H1 (cell line): ENCODE data around the gene NKG7. TPM values are rescaled to one million over a fixed set of nuclear protein-coding genes. Genes with fewer than 3 reads are reported as not detected.

Experiments
- ASH2L ChIP-seq: fragments of 200-600, 300-600 bp; sonication (generic); IDR thresholded peaks from one replicate; pipeline ENCODE4 v1.7.1; 2017; ENCODE audit warnings: low read length
- ATF3 ChIP-seq: IDR thresholded peaks from 2 replicates; pipeline ENCODE4 v1.6.1; 2011; ENCODE audit warnings: low read depth, mild to moderate bottlenecking, low read length; ENCODE audit not compliant: insufficient read depth
- BCL11A ChIP-seq, 2 experiments: IDR thresholded peaks; one replicate each; pipeline ENCODE4 v1.6.1; 2011; ENCODE audit warnings: low read depth in 2 of 2, low read length in 2 of 2, mild to moderate bottlenecking in 2 of 2
- CBX8 ChIP-seq: fragments of 300-800, 300-1000 bp; sonication (generic); IDR thresholded peaks from 2 replicates; pipeline ENCODE4 v1.7.1; 2016; ENCODE audit warnings: low read depth, low read length, borderline replicate concordance
- EGR1 ChIP-seq: IDR thresholded peaks from 2 replicates; pipeline ENCODE4 v1.6.1; 2011; ENCODE audit warnings: low read depth, low read length, borderline replicate concordance
- GTF2F1 ChIP-seq: IDR thresholded peaks from 2 replicates; pipeline ENCODE4 v1.6.1; 2012; ENCODE audit warnings: low read depth, low read length, improper control_type of control experiment, borderline replicate concordance
- JUN ChIP-seq: IDR thresholded peaks from 2 replicates; pipeline ENCODE4 v1.6.1; 2011; ENCODE audit warnings: low read depth, mild to moderate bottlenecking, improper control_type of control experiment, low read length
- MAX ChIP-seq: IDR thresholded peaks from 2 replicates; pipeline ENCODE4 v1.6.1; 2012; ENCODE audit warnings: inconsistent platforms
- NANOG ChIP-seq: IDR thresholded peaks from 2 replicates; pipeline ENCODE4 v1.6.1; 2011; ENCODE audit warnings: low read length, low read depth, mild to moderate bottlenecking, inconsistent platforms; ENCODE audit not compliant: insufficient read depth, poor library complexity, severe bottlenecking
- PHF8 ChIP-seq: fragments of 200-600 bp; sonication (generic); conservative IDR thresholded peaks from 2 replicates; pipeline ENCODE4 v1.7.1; 2012; ENCODE audit warnings: low read depth, mild to moderate bottlenecking, inconsistent platforms, low read length, moderate library complexity
- POLR2A ChIP-seq, 2 experiments: IDR thresholded peaks; 1 replicate in 1 of 2; 2 replicates in 1 of 2; pipeline ENCODE4 v1.6.1; 2011; ENCODE audit warnings: low read depth in 2 of 2, low read length in 2 of 2, mild to moderate bottlenecking in 2 of 2; ENCODE audit errors: control extremely low read depth in 1 of 2
- RNF2 ChIP-seq: fragments of 200-900, 300-1000 bp; sonication (generic); IDR thresholded peaks from 2 replicates; pipeline ENCODE4 v1.7.1; 2016; ENCODE audit warnings: borderline replicate concordance, low read depth, mild to moderate bottlenecking, antibody characterized with exemption, low read length; ENCODE audit not compliant: poor library complexity, severe bottlenecking; ENCODE audit errors: missing control alignments
- SAP30 ChIP-seq: fragments of 300-600 bp; sonication (generic); IDR thresholded peaks from 2 replicates; pipeline ENCODE4 v1.7.1; 2012; ENCODE audit warnings: low read length, moderate library complexity, mild to moderate bottlenecking, inconsistent platforms; ENCODE audit not compliant: insufficient read depth, insufficient replicate concordance
- SIN3A ChIP-seq, 2 experiments: IDR thresholded peaks in 1 of 2; conservative IDR thresholded peaks in 1 of 2; 2 replicates each; pipeline ENCODE4 v1.6.1; 2011 to 2012; ENCODE audit warnings: low read length in 2 of 2, improper control_type of control experiment in 1 of 2, low read depth in 1 of 2, mild to moderate bottlenecking in 1 of 2
- SUZ12 ChIP-seq: fragments of 200-600 bp; sonication (generic); IDR thresholded peaks from 2 replicates; pipeline ENCODE4 v1.6.1; 2012; ENCODE audit warnings: mild to moderate bottlenecking, inconsistent platforms, low read length, moderate library complexity, mixed read lengths
- TAF1 ChIP-seq: IDR thresholded peaks from 2 replicates; pipeline ENCODE4 v1.6.1; 2011; ENCODE audit warnings: mild to moderate bottlenecking, low read depth, low read length
- TBP ChIP-seq: IDR thresholded peaks from 2 replicates; pipeline ENCODE4 v1.6.1; 2011; ENCODE audit warnings: low read depth, low read length, improper control_type of control experiment
- TCF12 ChIP-seq: IDR thresholded peaks from 2 replicates; pipeline ENCODE4 v1.6.1; 2011; ENCODE audit warnings: low read depth, mild to moderate bottlenecking, low read length
- TEAD4 ChIP-seq: IDR thresholded peaks from 2 replicates; pipeline ENCODE4 v1.6.1; 2012; ENCODE audit warnings: low read depth, low read length, inconsistent platforms, mixed read lengths
- YY1 ChIP-seq: IDR thresholded peaks from 2 replicates; pipeline ENCODE4 v1.6.1; 2011; ENCODE audit warnings: low read depth, mild to moderate bottlenecking, low read length
- ZNF274 ChIP-seq: IDR thresholded peaks from 2 replicates; pipeline ENCODE4 v1.7.0; 2012; ENCODE audit warnings: low read length, borderline replicate concordance; ENCODE audit errors: extremely low read depth
- polyA plus RNA-seq, 7 experiments: library from polyadenylated mRNA; depleted of rRNA in 3 of 7; stranded (reverse) in 5 of 7; unstranded in 2 of 7; fragments of >200 nt in 5 of 7; fragments of 200-250 nt in 2 of 7; gene quantifications; 1 replicate in 5 of 7; 2 replicates in 1 of 7; 4 replicates in 1 of 7; pipeline versions ENCODE4 v1.2.1 to v1.2.3, GENCODE V29; 2011 to 2013; ENCODE audit warnings: missing spikeins in 2 of 7, mixed read lengths in 2 of 7
- total RNA-seq: library from RNA; stranded (reverse); fragmentation: NEBNext Ultra II Directional; extraction: Animal tissue kit (Norgen Biotek cat#: 25700); gene quantifications from 2 replicates; pipeline ENCODE4 v1.2.1, GENCODE V29; 2021
- TF ChIP-seq, protein P1 (sequence below): IDR thresholded peaks from 2 replicates; pipeline ENCODE4 v1.6.1; 2011; ENCODE audit warnings: low read length, improper control_type of control experiment

The NKG7 gene
- total and polyA plus RNA-seq, 2 of the 8 experiments (the other 6 are each of a cell fraction or from before 2014, with no cell fraction given), result not detected

- TF ChIP-seq RNF2 (no peak), TAF1 (0 out of 2 replicates have a peak, but pooled peaks have one; percentile 9), SUZ12 (no peak), TEAD4 (no peak), PHF8 (peak; percentile 65), NANOG (no peak), POLR2A (IDR thresholded peaks at IDR 0.05; ENCODE audit: control extremely low read depth in 1 of 2, low read depth in 2 of 2, low read length in 2 of 2) (peak in 1 of 2 experiments; percentile 50; a peak in 1 of 3 replicates), JUN (no peak), SAP30 (no peak), TBP (peak; percentile 54; the same call in 1 of the 2 replicates), ATF3 (no peak), SIN3A (conservative IDR thresholded peaks at IDR 0.05 in 1 of 2, IDR thresholded peaks at IDR 0.05 in 1 of 2; ENCODE audit: low read depth in 1 of 2, low read length in 2 of 2) (peak in 1 of 2 experiments; percentile 30; a peak in 1 of 4 replicates), ZNF274 (no peak), CBX8 (no peak), EGR1 (no peak), BCL11A (IDR thresholded peaks at IDR 0.05; ENCODE audit: low read depth in 2 of 2, low read length in 2 of 2) (no peak), YY1 (no peak), TCF12 (no peak), ASH2L (peak; percentile 64), GTF2F1 (no peak), MAX (peak; percentile 74)
- TF ChIP-seq, protein P1, sequence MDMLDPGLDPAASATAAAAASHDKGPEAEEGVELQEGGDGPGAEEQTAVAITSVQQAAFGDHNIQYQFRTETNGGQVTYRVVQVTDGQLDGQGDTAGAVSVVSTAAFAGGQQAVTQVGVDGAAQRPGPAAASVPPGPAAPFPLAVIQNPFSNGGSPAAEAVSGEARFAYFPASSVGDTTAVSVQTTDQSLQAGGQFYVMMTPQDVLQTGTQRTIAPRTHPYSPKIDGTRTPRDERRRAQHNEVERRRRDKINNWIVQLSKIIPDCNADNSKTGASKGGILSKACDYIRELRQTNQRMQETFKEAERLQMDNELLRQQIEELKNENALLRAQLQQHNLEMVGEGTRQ, result no peak; the same call in 1 of the 2 replicates
Measured at GRCh38 chr19:51367565-51368365, 4.7 kb downstream of the NKG7 start (continued).
